OCI-LY1 (cell line): ENCODE measurements around the gene SSRP1.
"Not testable (repeated sequence)": the region's sequence is repeated elsewhere in the genome, so short reads cannot be mapped to it uniquely, and the experiment has no call there.

Experiments used
- H2AFZ ChIP-seq: fragments of 200-600 bp; sonication (generic), shearing (Covaris generic); 2 replicates; pipeline ENCODE4 v1.6.0; 2014; ENCODE audit warnings: antibody characterized with exemption, mild to moderate bottlenecking, low read length
- H3F3A ChIP-seq: fragments of 200-600 bp; sonication (generic), shearing (Covaris generic); 2 replicates; pipeline ENCODE4 v1.6.0; 2014; ENCODE audit warnings: mild to moderate bottlenecking, antibody characterized with exemption, low read length, moderate library complexity; ENCODE audit not compliant: insufficient read depth
- H3K27ac ChIP-seq: fragments of 200-600 bp; sonication (generic); 2 replicates; pipeline ENCODE4 v1.5.1; 2014; ENCODE audit warnings: low read length, mixed run types, mild to moderate bottlenecking, low read depth; ENCODE audit not compliant: poor library complexity, severe bottlenecking
- H3K27me3 ChIP-seq: fragments of 200-600 bp; sonication (generic); 2 replicates; pipeline ENCODE4 v1.6.0; 2014; ENCODE audit warnings: antibody characterized with exemption, mild to moderate bottlenecking, low read length, moderate library complexity; ENCODE audit not compliant: insufficient read depth
- H3K36me3 ChIP-seq: fragments of 200-600 bp; sonication (generic); 2 replicates; pipeline ENCODE4 v1.6.1; 2014; ENCODE audit warnings: mild to moderate bottlenecking, antibody characterized with exemption, low read length, moderate library complexity, mixed read lengths; ENCODE audit not compliant: insufficient read depth
- H3K4me1 ChIP-seq: fragments of 200-600 bp; sonication (generic); 2 replicates; pipeline ENCODE4 v1.5.1; 2014; ENCODE audit warnings: mild to moderate bottlenecking, low read length, moderate library complexity; ENCODE audit not compliant: insufficient read depth, severe bottlenecking
- H3K4me2 ChIP-seq: fragments of 200-600 bp; sonication (generic), shearing (Covaris generic); 2 replicates; pipeline ENCODE4 v1.6.1; 2014; ENCODE audit warnings: low read length
- H3K4me3 ChIP-seq: fragments of 200-600 bp; sonication (generic); 2 replicates; pipeline ENCODE4 v1.5.1; 2014; ENCODE audit warnings: low read length, low read depth, mild to moderate bottlenecking, mixed read lengths; ENCODE audit not compliant: poor library complexity, severe bottlenecking
- H3K79me2 ChIP-seq: fragments of 200-600 bp; shearing (Covaris generic); 2 replicates; pipeline ENCODE4 v1.6.1; 2016; ENCODE audit warnings: mixed run types, low read length, mixed read lengths; ENCODE audit not compliant: insufficient read depth
- H3K9ac ChIP-seq: fragments of 200-600 bp; sonication (generic), shearing (Covaris generic); 2 replicates; pipeline ENCODE4 v1.6.1; 2014; ENCODE audit warnings: mild to moderate bottlenecking, low read length, mixed read lengths
- H3K9me2 ChIP-seq: fragments of 200-600 bp; sonication (generic), shearing (Covaris generic); 2 replicates; pipeline ENCODE4 v1.6.1; 2014; ENCODE audit warnings: low read depth, mild to moderate bottlenecking, low read length, mixed read lengths
- H3K9me3 ChIP-seq: fragments of 200-600 bp; shearing (Covaris generic); 2 replicates; pipeline ENCODE4 v1.6.1; 2014; ENCODE audit warnings: low read length, mixed read lengths
- H4K20me1 ChIP-seq: fragments of 200-600 bp; sonication (generic), shearing (Covaris generic); 2 replicates; pipeline ENCODE4 v1.6.0; 2016; ENCODE audit warnings: mild to moderate bottlenecking, low read length; ENCODE audit not compliant: insufficient read depth
- EZH2 ChIP-seq: fragments of 200-600 bp; sonication (generic), shearing (Covaris generic); IDR thresholded peaks from 2 replicates; pipeline ENCODE4 v1.8.0; 2017; ENCODE audit warnings: borderline replicate concordance, mixed run types, mild to moderate bottlenecking, antibody characterized with exemption, low read length, moderate library complexity, mixed read lengths
- TF ChIP-seq, protein P1 (sequence below): fragments of 200-600 bp; sonication (generic), shearing (Covaris generic); IDR thresholded peaks from 2 replicates; pipeline ENCODE4 v1.5.1; 2017; ENCODE audit warnings: mild to moderate bottlenecking, antibody characterized with exemption, low read length, moderate library complexity, mixed read lengths

Gene SSRP1

DNA sequence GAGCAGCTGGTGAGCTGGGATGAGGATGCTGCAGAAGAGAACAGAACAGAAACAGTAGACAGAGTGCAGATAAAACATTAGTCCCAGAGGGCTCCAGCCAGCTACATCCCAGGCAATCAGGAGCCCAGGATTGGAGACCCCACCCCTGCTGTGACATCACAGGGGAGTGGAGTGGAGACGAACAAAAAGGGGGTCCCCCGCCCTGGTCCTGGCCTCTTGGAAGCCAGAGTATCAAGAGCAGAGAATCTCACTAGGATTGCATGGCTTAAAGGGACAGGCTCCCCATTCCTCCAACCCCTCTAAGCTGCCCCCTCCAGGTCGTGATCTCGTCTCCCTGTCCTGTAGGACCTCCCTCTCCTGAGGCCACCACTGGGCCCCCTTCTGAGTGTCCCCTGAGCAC, 2.5 kb upstream of the SSRP1 start, which contains the start of gene P2RX3:
TSS of gene P2RX3 (plus strand) at position 211 of the 400 bp plus-strand sequence. CDS start 199 bp downstream, outside the sequence.
- H4K20me1 ChIP-seq: no peaks in the 10 kb centered on the region
- H3K9me3 ChIP-seq: no peaks in the 10 kb centered on the region
- no peaks in the 10 kb centered on the region for H3K27me3 ChIP-seq
- H3F3A ChIP-seq: no peaks in the 10 kb centered on the region
- TF ChIP-seq EZH2: no peak
- TF ChIP-seq, protein P1, sequence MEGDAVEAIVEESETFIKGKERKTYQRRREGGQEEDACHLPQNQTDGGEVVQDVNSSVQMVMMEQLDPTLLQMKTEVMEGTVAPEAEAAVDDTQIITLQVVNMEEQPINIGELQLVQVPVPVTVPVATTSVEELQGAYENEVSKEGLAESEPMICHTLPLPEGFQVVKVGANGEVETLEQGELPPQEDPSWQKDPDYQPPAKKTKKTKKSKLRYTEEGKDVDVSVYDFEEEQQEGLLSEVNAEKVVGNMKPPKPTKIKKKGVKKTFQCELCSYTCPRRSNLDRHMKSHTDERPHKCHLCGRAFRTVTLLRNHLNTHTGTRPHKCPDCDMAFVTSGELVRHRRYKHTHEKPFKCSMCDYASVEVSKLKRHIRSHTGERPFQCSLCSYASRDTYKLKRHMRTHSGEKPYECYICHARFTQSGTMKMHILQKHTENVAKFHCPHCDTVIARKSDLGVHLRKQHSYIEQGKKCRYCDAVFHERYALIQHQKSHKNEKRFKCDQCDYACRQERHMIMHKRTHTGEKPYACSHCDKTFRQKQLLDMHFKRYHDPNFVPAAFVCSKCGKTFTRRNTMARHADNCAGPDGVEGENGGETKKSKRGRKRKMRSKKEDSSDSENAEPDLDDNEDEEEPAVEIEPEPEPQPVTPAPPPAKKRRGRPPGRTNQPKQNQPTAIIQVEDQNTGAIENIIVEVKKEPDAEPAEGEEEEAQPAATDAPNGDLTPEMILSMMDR: no peak
- H3K4me3 ChIP-seq: no peak within 1 kb of the TSS
- H3K27ac ChIP-seq: no peak within 1 kb of the TSS
- no peak within 1 kb of the TSS for H3K4me2 ChIP-seq
- H3K9ac ChIP-seq: no peak within 1 kb of the TSS
- H2AFZ ChIP-seq: no peak within 1 kb of the TSS
- peaks cover 20% of the 10 kb centered on the region for H3K4me1 ChIP-seq
- peaks cover 18% of the 10 kb centered on the region for H3K36me3 ChIP-seq
- peaks cover 24% of the 10 kb centered on the region for H3K79me2 ChIP-seq
- no peaks in the 10 kb centered on the region for H3K9me2 ChIP-seq

DNA sequence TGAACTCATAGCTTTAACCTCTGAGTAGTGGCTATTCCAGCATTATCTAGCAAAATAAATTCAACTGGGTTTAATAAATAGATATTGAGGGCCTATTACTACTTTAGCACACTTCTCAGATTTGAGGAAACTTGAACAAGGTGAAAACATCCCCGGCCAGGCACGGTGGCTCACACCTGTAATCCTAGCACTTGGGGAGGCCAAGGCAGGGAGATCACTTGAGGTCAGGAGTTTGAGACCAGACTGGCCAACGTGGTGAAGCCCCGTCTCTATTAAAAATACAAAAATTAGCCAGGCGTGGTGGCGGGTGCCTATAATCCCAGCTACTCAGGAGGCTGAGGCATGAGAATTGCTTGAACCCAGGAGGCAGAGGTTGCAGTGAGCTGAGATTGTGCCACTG, 1.2 kb upstream of the SSRP1 start:
- H3K9me2 ChIP-seq, H3F3A ChIP-seq, H3K27ac ChIP-seq, H3K4me2 ChIP-seq, H2AFZ ChIP-seq, H3K9ac ChIP-seq, H3K9me3 ChIP-seq, H3K4me3 ChIP-seq, H4K20me1 ChIP-seq, H3K27me3 ChIP-seq: not testable (repeated sequence)
- Histone ChIP-seq H3K79me2 (peaks cover 24% of the 10 kb centered on the region), H3K4me1 (peaks cover 20% of the 10 kb centered on the region), H3K36me3 (peaks cover 31% of the 10 kb centered on the region)

DNA sequence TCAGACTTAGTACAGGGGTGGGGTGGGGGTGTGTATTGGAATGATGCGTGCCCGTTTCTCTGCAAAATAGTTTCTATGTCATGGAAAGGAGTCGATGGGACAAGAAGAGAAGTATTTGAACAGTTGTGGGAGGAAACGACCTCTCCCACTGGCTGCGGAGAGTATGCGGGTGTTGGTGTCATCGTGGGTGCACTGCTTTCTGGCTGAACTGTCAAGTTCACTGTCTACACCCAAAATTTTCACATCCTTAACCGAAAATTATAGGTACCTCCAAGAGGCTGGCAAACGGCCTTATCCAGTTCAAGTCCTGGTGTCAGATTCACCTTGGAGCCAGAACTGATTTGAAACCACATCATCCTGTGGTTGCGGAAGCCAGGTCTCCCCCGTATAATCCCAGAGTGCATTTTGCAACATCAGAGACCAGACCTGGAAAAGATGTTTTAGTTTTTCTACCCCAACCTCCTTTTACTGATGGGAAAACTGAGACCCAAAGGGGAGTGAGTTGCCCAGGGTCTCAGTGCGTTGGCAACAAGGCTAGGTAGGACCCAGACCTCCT, 497 bp upstream of the SSRP1 start:
- Histone ChIP-seq H3K79me2 (peaks cover 24% of the 10 kb centered on the region), H3K27me3 (no peaks in the 10 kb centered on the region), H3K27ac (no peak overlapping the region), H2AFZ (peak overlapping the region; percentile 90; the same call in 1 of the 2 replicates), H3K9me2 (no peaks in the 10 kb centered on the region), H4K20me1 (no peaks in the 10 kb centered on the region), H3K4me3 (peak overlapping the region; percentile 97), H3K9me3 (no peaks in the 10 kb centered on the region), H3K4me1 (peaks cover 20% of the 10 kb centered on the region), H3K4me2 (peak overlapping the region; percentile 98), H3K9ac (peak overlapping the region; percentile 98), H3F3A (no peaks in the 10 kb centered on the region), H3K36me3 (peaks cover 38% of the 10 kb centered on the region)
- TF ChIP-seq EZH2: no peak
- TF ChIP-seq, protein P1: no peak

DNA sequence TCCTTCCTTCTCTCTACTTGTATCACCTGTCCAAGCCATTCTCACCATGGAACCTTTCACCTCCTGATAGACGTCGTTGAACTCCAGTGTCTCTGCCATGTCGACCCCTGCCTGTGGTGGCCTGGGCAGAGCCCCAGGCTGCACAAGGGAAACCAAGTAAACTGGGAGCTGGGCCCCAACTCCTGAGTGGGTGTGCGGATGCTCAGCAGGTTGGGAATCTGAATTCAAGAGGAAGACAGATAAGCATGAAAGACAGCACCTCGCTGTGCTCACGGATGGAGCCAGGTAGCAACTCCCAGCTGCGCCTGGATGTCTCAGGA, 709 bp downstream of the SSRP1 start:
- no peaks in the 10 kb centered on the region for H3K9me3 ChIP-seq
- peaks cover 20% of the 10 kb centered on the region for H3K4me1 ChIP-seq
- no peaks in the 10 kb centered on the region for H3F3A ChIP-seq
- H3K9me2 ChIP-seq: no peaks in the 10 kb centered on the region
- peaks cover 50% of the 10 kb centered on the region for H3K36me3 ChIP-seq
- no peaks in the 10 kb centered on the region for H3K27me3 ChIP-seq
- TF ChIP-seq, protein P1: no peak
- no peak for TF ChIP-seq EZH2
- peak overlapping the region; percentile 97 for H3K4me3 ChIP-seq
- peaks cover 24% of the 10 kb centered on the region for H3K79me2 ChIP-seq
- no peaks in the 10 kb centered on the region for H4K20me1 ChIP-seq
- no peak overlapping the region for H2AFZ ChIP-seq
- H3K9ac ChIP-seq: peak overlapping the region; percentile 98
- peak overlapping the region; percentile 98 for H3K4me2 ChIP-seq
- peak overlapping the region; percentile 34 for H3K27ac ChIP-seq
